Measurements from ENCODE around the gene GALNT10.

DNA sequence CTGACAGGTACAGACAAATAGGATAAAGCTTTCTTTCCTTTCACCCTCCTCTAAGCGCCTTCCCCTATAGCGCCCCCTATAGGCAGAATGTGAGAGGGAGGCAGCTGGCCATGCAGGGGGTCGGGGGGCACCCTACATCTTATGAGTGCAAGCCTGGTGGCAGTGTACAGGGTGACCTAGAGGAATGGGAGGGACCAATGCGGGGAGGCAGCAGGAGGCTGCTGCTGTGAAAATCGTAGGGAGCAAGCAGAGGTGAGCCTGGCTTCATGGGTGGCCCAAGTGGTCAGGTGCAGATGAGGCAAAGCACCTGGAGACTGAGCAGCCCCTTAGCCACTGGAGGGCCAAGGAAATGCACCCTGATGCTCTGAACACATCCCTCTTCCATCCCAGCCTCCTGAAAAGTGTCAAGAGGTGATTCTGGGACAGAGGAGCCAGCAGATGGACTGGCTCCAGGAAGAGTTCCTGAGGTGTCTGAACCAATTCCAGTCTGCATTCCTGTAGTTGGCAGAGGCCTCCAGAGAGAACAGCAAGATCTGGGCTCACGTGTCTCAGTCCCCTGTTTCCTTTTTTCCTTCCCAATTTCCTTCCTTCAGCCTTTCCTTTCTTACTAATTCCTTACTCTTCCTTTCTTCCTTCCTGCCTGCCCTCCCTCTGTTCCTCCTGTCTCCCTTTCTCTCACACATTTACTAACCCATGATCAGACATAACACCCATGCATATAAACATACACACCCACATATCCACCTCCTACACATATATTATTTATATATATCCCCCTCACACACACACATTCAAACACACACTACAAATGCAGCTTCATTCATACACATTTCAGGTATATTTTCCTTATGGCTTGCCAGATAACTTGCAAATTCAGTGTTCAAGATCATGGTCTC is 32.8 kb upstream of the GALNT10 start:
- TF ChIP-seq, protein P1, sequence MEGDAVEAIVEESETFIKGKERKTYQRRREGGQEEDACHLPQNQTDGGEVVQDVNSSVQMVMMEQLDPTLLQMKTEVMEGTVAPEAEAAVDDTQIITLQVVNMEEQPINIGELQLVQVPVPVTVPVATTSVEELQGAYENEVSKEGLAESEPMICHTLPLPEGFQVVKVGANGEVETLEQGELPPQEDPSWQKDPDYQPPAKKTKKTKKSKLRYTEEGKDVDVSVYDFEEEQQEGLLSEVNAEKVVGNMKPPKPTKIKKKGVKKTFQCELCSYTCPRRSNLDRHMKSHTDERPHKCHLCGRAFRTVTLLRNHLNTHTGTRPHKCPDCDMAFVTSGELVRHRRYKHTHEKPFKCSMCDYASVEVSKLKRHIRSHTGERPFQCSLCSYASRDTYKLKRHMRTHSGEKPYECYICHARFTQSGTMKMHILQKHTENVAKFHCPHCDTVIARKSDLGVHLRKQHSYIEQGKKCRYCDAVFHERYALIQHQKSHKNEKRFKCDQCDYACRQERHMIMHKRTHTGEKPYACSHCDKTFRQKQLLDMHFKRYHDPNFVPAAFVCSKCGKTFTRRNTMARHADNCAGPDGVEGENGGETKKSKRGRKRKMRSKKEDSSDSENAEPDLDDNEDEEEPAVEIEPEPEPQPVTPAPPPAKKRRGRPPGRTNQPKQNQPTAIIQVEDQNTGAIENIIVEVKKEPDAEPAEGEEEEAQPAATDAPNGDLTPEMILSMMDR (IDR thresholded peaks at IDR 0.05): peak in 2 of 3 experiments; percentile 23 to 24
- TF ChIP-seq EP300 (IDR thresholded peaks at IDR 0.05) (no peak), POLR2A (IDR thresholded peaks at IDR 0.05; ENCODE audit: low read depth) (no peak)

Data from esophagus muscularis mucosa (tissue), 4 donors.